Heart right ventricle (tissue), 16 donors: ENCODE measurements around the gene HRCT1. TPM values are rescaled to one million over a fixed set of nuclear protein-coding genes. Genes with fewer than 3 reads are reported as not detected.

Experiments used
- ATAC-seq, 8 donors: fragments of 200-7000 bp; cut with Tn5 transposase; one replicate each; pipeline ENCODE4 v1.9.1; 2020; ENCODE audit warnings: mild to moderate bottlenecking in 8 of 8, moderate library complexity in 8 of 8, moderate number of reproducible peaks in 1 of 8
- DNase-seq, 2 donors: peaks; one replicate each; pipeline ENCODE4 v3.0.0-alpha.2; 2020
- H3K27ac ChIP-seq, 10 donors: fragments of 200-600 bp; sonication (generic) in 2 of 10; one replicate each; pipeline versions ENCODE4 v1.5.0 to v1.8.0; 2020 to 2022; ENCODE audit warnings: mild to moderate bottlenecking in 3 of 10
- H3K27me3 ChIP-seq, 7 donors: fragments of 200-600 bp; one replicate each; pipeline ENCODE4 v1.8.0; 2021 to 2022; ENCODE audit warnings: mild to moderate bottlenecking in 2 of 7
- H3K36me3 ChIP-seq, 9 donors: fragments of 200-600 bp; sonication (generic) in 1 of 9; one replicate each; pipeline versions ENCODE4 v1.5.0 to v1.8.0; 2020 to 2022; ENCODE audit warnings: mild to moderate bottlenecking in 2 of 9
- H3K4me1 ChIP-seq, 9 donors: fragments of 200-600 bp; sonication (generic) in 1 of 9; one replicate each; pipeline versions ENCODE4 v1.5.0 to v1.8.0; 2020 to 2022; ENCODE audit warnings: mild to moderate bottlenecking in 4 of 9
- H3K4me3 ChIP-seq, 10 donors: fragments of 200-600 bp; sonication (generic) in 2 of 10; one replicate each; pipeline versions ENCODE4 v1.5.0 to v1.8.0; 2020 to 2022; ENCODE audit warnings: mild to moderate bottlenecking in 7 of 10, moderate library complexity in 2 of 10
- H3K9me3 ChIP-seq, 11 donors: fragments of 200-600 bp in 10 of 11; sonication (generic) in 2 of 11; one replicate each; pipeline versions ENCODE4 v1.5.0 to v1.8.0; 2013 to 2022; ENCODE audit warnings: mild to moderate bottlenecking in 2 of 11, control low read depth in 1 of 11, moderate library complexity in 1 of 11
- WGBS, 2 donors: extraction: QIAGEN DNeasy Blood & Tissue Kit; methylation state at CpG; one replicate each; pipeline ENCODE4 v1.1.7; 2013; ENCODE audit warnings: inconsistent platforms in 1 of 2; 5-methylcytosine and 5-hydroxymethylcytosine counted together
- intact Hi-C, 10 donors: fragments of 100-400 bp; cut with DNase I; formaldehyde crosslinking; loops; one replicate each; pipeline versions ENCODE4 v1.11.1 to v1.14.2; 2022
- polyA plus RNA-seq, 2 donors: library from polyadenylated mRNA; stranded (reverse); fragments of 200-250 nt; gene quantifications; one replicate each; pipeline ENCODE4 v1.2.3, GENCODE V29; 2013
- total RNA-seq, 10 donors: library from RNA; stranded (reverse); fragmentation: NEBNext Ultra II Directional in 3 of 10; extraction: Animal tissue kit (Norgen Biotek cat#: 25700) in 3 of 10; gene quantifications; one replicate each; pipeline versions ENCODE4 v1.2.1 to v1.2.4, GENCODE V29; 2021 to 2023
- TF ChIP-seq, protein P1 (sequence below), 9 donors: fragments of 200-600 bp; sonication (generic) in 2 of 9; IDR thresholded peaks; one replicate each; pipeline versions ENCODE4 v1.5.0 to v1.8.0; 2021 to 2022; ENCODE audit warnings: antibody characterized with exemption in 9 of 9, mild to moderate bottlenecking in 5 of 9, moderate library complexity in 1 of 9
- donor health status: Arrhythmogenic right ventricular cardiomyopathy.
- donor health status: ischemic (EF 13 %, LVEDD 7.1; RV severe dilation, severe dysfunction).
- donor health status: healthy with polysubstance abuse.
- donor health status: DM: no; HTN: yes; CAD: no.
- donor health status: DM: no; HTN: no; CAD: no.
- donor health status: ischemic (EF 25% LVEDD 6.9; RV normal size, moderate dysfunction).
- donor health status: ischemic (EF 25% LVEDD 5.7; RV mildly dilated, moderate dysfunction).
- donor health status: healthy.
- donor health status: DM: yes; HTN: yes; CAD: no.
- donor health status: Ischemic cardiomyopathy.
- donor health status: ischemic (EF 35%, LVEDD 5.7; RV mildly dilated, moderate dysfunction).
- donor health status: nonischemic (EF 11% LVEDD 7.7; RV severe dilation, severe dysfunction).
- donor health status: DM: yes; HTN: yes; CAD: no.
- donor health status: PGD.
- donor health status: ischemic (EF 29% LVEDD 5.4; RV normal size, mild dysfunction).
- donor health status: nonischemic (EF 23%, LVEDD 6.1; RV moderate dilation, normal function).

HRCT1 gene
- total and polyA plus RNA-seq, 12 donors, result 1.5 to 13.9 (median 3.2) TPM

DNA sequence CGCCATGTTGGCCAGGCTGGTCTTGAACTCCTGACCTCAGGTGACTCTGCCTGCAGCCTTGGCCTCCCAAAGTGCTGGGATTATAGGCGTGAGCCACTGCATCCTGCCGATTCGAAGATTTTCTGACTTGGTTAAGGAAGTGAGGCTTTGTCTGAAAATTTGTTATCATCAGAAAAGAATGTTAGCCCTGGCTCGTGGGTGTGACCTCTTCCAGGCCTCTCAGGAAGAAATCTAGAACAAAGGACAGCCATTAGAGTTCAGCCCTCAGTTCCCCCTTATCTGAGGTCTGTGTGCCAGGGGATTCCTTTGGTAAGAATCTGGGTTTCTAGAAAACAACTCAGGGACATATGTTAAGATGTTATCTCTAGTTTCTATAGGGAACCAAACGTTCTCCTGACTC is 45.7 kb downstream of the HRCT1 start:
- TF ChIP-seq, protein P1, sequence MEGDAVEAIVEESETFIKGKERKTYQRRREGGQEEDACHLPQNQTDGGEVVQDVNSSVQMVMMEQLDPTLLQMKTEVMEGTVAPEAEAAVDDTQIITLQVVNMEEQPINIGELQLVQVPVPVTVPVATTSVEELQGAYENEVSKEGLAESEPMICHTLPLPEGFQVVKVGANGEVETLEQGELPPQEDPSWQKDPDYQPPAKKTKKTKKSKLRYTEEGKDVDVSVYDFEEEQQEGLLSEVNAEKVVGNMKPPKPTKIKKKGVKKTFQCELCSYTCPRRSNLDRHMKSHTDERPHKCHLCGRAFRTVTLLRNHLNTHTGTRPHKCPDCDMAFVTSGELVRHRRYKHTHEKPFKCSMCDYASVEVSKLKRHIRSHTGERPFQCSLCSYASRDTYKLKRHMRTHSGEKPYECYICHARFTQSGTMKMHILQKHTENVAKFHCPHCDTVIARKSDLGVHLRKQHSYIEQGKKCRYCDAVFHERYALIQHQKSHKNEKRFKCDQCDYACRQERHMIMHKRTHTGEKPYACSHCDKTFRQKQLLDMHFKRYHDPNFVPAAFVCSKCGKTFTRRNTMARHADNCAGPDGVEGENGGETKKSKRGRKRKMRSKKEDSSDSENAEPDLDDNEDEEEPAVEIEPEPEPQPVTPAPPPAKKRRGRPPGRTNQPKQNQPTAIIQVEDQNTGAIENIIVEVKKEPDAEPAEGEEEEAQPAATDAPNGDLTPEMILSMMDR (IDR thresholded peaks at IDR 0.05), result no peak
- Histone ChIP-seq H3K4me1 (peaks cover 0 to 30% (median 13%) of the 10 kb centered on the region in 9 donors), H3K36me3 (no peaks in the 10 kb centered on the region), H3K9me3 (no peaks in the 10 kb centered on the region), H3K4me3 (no peak overlapping the region), H3K27ac (peak overlapping the region; percentile 14 to 85 (median 71)), H3K27me3 (no peaks in the 10 kb centered on the region)
- DNase-seq (peak in 1 of 2 donors; percentile 43), ATAC-seq (peak; percentile 61 to 86 (median 75))
- 46 to 59% methylated on average over 6 of the region's 6 CpGs for WGBS, 2 donors
- intact Hi-C loops, result loop anchor here in 2 of 10 donors (2.0 to 10.0 kb wide), 2 partner anchors 49 to 213 kb away; partner anchors contain the start of gene CCIN (in 2 of the 2)

DNA sequence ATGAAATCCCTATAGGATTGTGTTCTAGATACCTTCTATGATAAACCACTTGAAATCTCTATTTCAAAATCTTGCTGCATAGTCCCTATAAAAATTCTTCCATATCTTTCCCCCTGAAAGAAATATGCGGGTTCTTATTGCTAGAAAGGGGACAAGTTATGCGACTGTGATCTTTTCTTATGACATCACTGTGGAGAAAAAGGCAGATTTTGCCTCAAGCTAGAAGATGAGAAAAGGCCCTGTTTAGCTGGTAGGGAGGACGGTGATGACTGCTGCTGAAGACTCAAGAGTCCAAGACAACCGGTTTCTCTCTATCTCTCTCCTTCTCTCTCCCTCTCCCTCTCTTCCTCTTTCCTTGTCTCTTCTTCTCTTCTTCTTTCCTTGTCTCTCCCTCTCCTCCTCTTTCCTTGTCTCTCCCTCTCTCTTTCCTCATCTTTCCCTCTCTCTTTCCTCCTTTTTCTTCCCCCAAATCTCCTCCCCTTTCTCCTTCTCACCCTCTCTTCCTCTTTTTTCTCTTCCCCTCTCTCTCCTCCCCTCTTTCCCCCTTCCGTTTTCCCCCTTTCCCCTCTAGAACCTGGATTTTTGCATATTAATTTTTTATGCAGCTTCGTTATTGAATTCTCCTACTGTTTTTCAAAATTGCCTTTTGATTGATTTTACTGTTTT is 46.7 kb downstream of the HRCT1 start:
- intact Hi-C loops, result loop anchor here in 2 of 10 donors (2.0 to 10.0 kb wide), 2 partner anchors 50 to 212 kb away; partner anchors contain the start of gene CCIN (in 2 of the 2)
- H3K27ac ChIP-seq, result peak overlapping the region in 9 of 10 donors; percentile 12 to 85 (median 73)
- WGBS, 2 donors, result 70 to 77% methylated on average over 6 of the region's 6 CpGs

DNA sequence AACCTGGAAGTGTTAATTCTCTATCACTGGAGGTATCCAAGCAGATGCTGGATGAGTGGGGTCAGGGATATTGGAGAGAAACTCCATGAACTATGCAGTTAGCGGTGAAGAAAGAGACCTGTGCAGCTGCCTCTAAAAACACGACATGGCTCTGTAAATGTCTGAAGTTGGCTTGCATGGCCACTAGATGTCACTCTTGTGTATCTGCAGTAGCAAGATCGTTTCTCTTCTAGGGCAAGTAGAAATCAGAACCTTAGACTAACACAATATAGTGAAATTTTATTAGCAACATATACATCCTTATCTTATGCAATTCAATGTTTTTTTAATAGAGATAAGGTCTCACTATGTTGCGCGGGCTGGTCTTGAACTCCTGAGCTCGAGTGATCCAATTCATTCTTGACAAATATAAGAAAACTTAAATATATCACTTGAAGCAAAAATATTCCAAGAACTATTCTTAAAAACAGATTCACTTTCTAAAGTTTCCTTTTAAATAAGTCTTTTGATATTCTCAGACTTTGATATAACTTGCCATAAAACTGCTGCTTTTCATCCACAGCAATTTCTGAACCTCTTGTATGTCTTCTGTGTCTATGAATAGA is 49.0 kb downstream of the HRCT1 start:
- WGBS, 2 donors, result 5 to 13% methylated on average over 6 of the region's 6 CpGs
- TF ChIP-seq, protein P1 (IDR thresholded peaks at IDR 0.05), result peak; percentile 81 to 92 (median 90)
- H3K9me3 ChIP-seq, result no peaks in the 10 kb centered on the region
- intact Hi-C loops, result loop anchor here (1.0 to 10.0 kb wide), 7 partner anchors 52 to 212 kb away; partner anchors contain the start of gene CCIN (in 5 of the 10)
- DNase-seq, result peak in 1 of 2 donors; percentile 54
- H3K27ac ChIP-seq, result peak overlapping the region in 1 of 10 donors; percentile 8
- H3K27me3 ChIP-seq, result no peaks in the 10 kb centered on the region
- peak; percentile 61 to 84 (median 77) for ATAC-seq
- H3K4me1 ChIP-seq, result peaks cover 0 to 14% (median 3%) of the 10 kb centered on the region in 9 donors
- no peaks in the 10 kb centered on the region for H3K36me3 ChIP-seq
- no peak overlapping the region for H3K4me3 ChIP-seq

More for the DNA sequence above, 46.7 kb downstream of the HRCT1 start:
- ATAC-seq, result no peak
- peaks cover 0 to 30% (median 13%) of the 10 kb centered on the region in 9 donors for H3K4me1 ChIP-seq
- H3K4me3 ChIP-seq, result no peak overlapping the region
- H3K9me3 ChIP-seq, result no peaks in the 10 kb centered on the region
- TF ChIP-seq, protein P1 (IDR thresholded peaks at IDR 0.05), result no peak
- H3K27me3 ChIP-seq, result no peaks in the 10 kb centered on the region
- H3K36me3 ChIP-seq, result no peaks in the 10 kb centered on the region
- DNase-seq, result no peak

DNA sequence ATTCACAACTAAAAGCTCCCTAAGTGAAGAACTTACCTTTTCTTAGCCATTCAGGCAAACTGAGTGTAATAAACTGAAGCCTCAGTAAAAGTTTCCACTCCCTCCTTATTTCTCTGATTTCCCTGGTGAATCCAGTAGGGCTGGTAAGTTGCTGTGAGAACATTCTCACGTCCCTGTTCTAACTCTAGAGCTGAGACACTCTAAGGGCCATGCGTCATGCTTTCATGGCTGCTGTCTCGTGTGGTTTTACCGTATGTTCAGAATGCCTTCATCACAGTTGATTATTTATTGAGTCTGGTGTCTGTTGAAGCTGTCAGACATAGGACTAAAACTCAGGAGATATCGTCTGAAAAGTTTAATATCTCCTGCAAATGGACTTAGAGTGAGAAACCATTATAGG is 50.6 kb downstream of the HRCT1 start:
- 84 to 85% methylated on average over 5 of the region's 5 CpGs for WGBS, 2 donors
- ATAC-seq (no peak), DNase-seq (no peak)
- no peaks in the 10 kb centered on the region for H3K36me3 ChIP-seq
- peaks cover 0 to 10% (median 0%) of the 10 kb centered on the region in 9 donors for H3K4me1 ChIP-seq
- no peaks in the 10 kb centered on the region for H3K27me3 ChIP-seq
- H3K27ac ChIP-seq, result no peak overlapping the region
- TF ChIP-seq, protein P1 (IDR thresholded peaks at IDR 0.05), result no peak
- intact Hi-C loops, result loop anchor here in 9 of 10 donors (2.0 to 10.0 kb wide), 5 partner anchors 51 to 211 kb away; partner anchors contain the start of gene CCIN (in 5 of the 9)
- H3K9me3 ChIP-seq, result no peaks in the 10 kb centered on the region
- H3K4me3 ChIP-seq, result no peak overlapping the region
